Brain microvascular endothelial cell (primary cell): ENCODE results near the gene LRMDA.

Source experiments
- DNase-seq: peaks from one replicate; pipeline ENCODE4 v3.0.0-alpha.2; 2020
- H3K27ac ChIP-seq: fragments of 250-450 bp; sonication (Bioruptor Pico); 2 replicates; pipeline ENCODE4 v1.5.1; 2020; ENCODE audit warnings: mild to moderate bottlenecking, moderate library complexity
- H3K27me3 ChIP-seq: fragments of 250-450 bp; sonication (Bioruptor Pico); replicated peaks from 2 replicates; pipeline ENCODE4 v1.5.1; 2020; ENCODE audit warnings: mild to moderate bottlenecking
- H3K36me3 ChIP-seq: fragments of 250-450 bp; sonication (Bioruptor Pico); replicated peaks from 2 replicates; pipeline ENCODE4 v1.5.1; 2020; ENCODE audit warnings: mild to moderate bottlenecking
- H3K4me3 ChIP-seq: 2 replicates; pipeline ENCODE4 v1.5.1; 2011; ENCODE audit warnings: low read depth, mild to moderate bottlenecking, control low read depth, low read length, moderate library complexity
- in situ Hi-C: cut with HindIII; loops from 2 replicates; pipeline ENCODE4 v1.10.0; 2017; ENCODE audit warnings: low sequenced_read_pairs, low pct_ligation_motif_present
- TF ChIP-seq, protein P1 (sequence below): IDR thresholded peaks from 2 replicates; pipeline ENCODE4 v1.5.1; 2011; ENCODE audit warnings: low read depth, mild to moderate bottlenecking, moderate library complexity, low read length, control low read depth, inconsistent platforms; ENCODE audit errors: missing control alignments

The LRMDA gene

GRCh38 chr10:75438275-75438674 lies 6.9 kb downstream of the LRMDA start:
- H3K4me3 ChIP-seq = no peak overlapping the region
- TF ChIP-seq, protein P1, sequence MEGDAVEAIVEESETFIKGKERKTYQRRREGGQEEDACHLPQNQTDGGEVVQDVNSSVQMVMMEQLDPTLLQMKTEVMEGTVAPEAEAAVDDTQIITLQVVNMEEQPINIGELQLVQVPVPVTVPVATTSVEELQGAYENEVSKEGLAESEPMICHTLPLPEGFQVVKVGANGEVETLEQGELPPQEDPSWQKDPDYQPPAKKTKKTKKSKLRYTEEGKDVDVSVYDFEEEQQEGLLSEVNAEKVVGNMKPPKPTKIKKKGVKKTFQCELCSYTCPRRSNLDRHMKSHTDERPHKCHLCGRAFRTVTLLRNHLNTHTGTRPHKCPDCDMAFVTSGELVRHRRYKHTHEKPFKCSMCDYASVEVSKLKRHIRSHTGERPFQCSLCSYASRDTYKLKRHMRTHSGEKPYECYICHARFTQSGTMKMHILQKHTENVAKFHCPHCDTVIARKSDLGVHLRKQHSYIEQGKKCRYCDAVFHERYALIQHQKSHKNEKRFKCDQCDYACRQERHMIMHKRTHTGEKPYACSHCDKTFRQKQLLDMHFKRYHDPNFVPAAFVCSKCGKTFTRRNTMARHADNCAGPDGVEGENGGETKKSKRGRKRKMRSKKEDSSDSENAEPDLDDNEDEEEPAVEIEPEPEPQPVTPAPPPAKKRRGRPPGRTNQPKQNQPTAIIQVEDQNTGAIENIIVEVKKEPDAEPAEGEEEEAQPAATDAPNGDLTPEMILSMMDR = no peak
- in situ Hi-C loops = no loop called here
- no peaks in the 10 kb centered on the region for H3K36me3 ChIP-seq
- H3K27ac ChIP-seq = no peak overlapping the region
- no peak for DNase-seq
- peaks cover 4% of the 10 kb centered on the region for H3K27me3 ChIP-seq

DNA sequence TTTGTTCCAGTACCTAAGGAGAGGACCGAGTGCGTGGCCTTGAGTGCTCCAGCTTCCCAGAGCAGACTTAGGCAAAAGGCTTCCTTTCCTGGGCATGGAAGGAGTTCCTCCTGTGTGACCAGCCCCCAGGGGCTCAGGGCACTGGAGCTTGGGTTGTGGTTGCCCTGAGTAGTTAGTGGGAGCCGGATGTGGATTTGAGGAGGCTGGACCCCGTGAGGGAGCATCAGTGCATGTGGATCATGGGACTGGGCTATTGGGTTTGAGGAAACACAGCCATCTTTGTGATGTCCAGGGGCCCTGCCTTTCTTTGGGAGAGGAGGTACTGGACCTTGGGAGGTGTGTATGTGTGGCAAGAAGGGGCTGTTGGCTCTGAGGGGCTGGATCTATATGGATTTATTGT lies 8.4 kb downstream of the LRMDA start:
- TF ChIP-seq, protein P1 = no peak
- Histone ChIP-seq H3K36me3 (no peaks in the 10 kb centered on the region), H3K27me3 (no peaks in the 10 kb centered on the region), H3K27ac (no peak overlapping the region), H3K4me3 (no peak overlapping the region)
- in situ Hi-C loops = no loop called here
- DNase-seq = no peak

DNA sequence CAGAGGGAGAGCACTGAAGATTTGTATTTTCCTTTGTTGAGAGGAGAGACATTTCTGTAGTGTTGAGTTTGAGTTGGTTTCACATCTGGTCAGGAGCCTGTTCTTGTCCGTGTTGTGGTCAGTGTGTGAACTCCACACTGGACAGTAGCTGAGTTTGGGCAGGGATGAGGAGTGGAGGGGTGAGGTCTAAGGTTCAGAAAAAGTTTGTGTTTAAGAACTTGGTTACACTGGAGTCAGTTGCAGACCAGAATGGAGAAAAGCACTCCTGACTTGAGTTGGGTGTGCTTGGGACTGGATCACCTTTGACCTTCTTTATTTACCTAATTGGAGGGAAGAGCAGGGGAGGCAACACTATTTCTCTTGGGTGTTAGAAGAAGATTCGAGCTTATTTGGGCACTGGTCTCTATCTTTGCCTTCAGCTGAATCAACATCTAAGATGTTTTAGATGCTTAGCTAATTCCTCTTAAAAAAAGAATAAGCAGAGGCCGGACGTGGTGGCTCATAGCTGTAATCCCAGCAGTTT lies 8.9 kb downstream of the LRMDA start:
- no peak overlapping the region for H3K27ac ChIP-seq
- no peaks in the 10 kb centered on the region for H3K36me3 ChIP-seq
- no peak for DNase-seq
- no peaks in the 10 kb centered on the region for H3K27me3 ChIP-seq
- in situ Hi-C loops = no loop called here
- H3K4me3 ChIP-seq = no peak overlapping the region
- TF ChIP-seq, protein P1 = no peak

DNA sequence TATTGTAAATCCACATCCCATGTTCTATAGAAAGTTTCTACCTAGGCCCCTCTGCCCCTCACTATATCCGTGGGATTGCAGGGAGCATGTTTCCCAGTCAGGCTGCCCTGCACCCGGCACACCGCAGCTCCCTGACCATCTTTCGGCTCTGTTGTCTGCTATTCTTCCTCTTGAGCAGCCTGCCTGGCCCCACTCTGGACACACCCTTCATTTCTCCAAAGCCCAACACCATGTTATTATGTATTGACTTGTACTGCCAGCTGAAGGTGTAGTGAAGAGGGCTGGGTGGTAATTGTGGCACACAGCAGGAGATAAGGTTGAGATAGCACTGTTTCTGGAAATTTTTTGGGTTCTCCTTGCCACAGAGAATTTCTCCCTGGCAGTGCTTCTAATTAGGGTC lies 9.8 kb downstream of the LRMDA start:
- H3K27me3 ChIP-seq = no peaks in the 10 kb centered on the region
- H3K4me3 ChIP-seq = no peak overlapping the region
- DNase-seq = no peak
- in situ Hi-C loops = no loop called here
- TF ChIP-seq, protein P1 = no peak
- no peak overlapping the region for H3K27ac ChIP-seq
- H3K36me3 ChIP-seq = no peaks in the 10 kb centered on the region

GRCh38 chr10:75441682-75442081 lies 10.3 kb downstream of the LRMDA start:
- in situ Hi-C loops = no loop called here
- no peak for DNase-seq
- TF ChIP-seq, protein P1 = no peak
- H3K27ac ChIP-seq = no peak overlapping the region
- H3K27me3 ChIP-seq = no peaks in the 10 kb centered on the region
- no peak overlapping the region for H3K4me3 ChIP-seq
- no peaks in the 10 kb centered on the region for H3K36me3 ChIP-seq

DNA sequence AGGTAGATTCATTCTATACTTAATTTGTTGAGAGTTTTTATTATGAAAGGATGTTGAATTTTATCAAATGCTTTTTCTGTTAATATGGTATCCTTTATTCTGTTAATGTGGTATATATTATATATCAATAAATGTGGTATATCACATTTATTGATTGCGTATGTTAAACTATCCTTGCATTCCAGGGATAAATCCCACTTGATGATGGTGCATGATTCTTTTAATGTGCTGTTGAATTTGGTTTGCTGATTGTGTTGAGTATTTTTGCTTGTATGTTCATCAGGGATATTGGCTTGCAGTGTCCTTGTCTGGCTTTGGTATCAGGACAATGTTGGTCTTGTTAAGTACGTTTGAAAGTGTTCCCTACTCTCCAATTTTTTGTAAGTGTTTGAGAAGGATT lies 11.9 kb downstream of the LRMDA start:
- H3K4me3 ChIP-seq = no peak overlapping the region
- TF ChIP-seq, protein P1 = no peak
- H3K27me3 ChIP-seq = no peaks in the 10 kb centered on the region
- in situ Hi-C loops = no loop called here
- no peaks in the 10 kb centered on the region for H3K36me3 ChIP-seq
- DNase-seq = no peak
- no peak overlapping the region for H3K27ac ChIP-seq
